Natural killer cell treated with Interleukin-12 subunit alpha and Interleukin-12 subunit beta and Interleukin-15 and Interleukin-18, amount 100 ng/mL, for 72 hours (primary cell): ENCODE data around the gene RIMBP2. TPM values are rescaled to one million over a fixed set of nuclear protein-coding genes. Genes with fewer than 3 reads are reported as not detected.

Experiments
- ATAC-seq, 2 donors: fragments of 150-1000 bp; cut with Tn5 transposase in 1 of 2; sonication (Bioruptor Pico), chemical (Tn5 transposase) in 1 of 2; 2 replicates each; pipeline ENCODE4 v1.10.0; 2021
- DNase-seq: peaks from one replicate; pipeline ENCODE4 v3.0.0; 2022; ENCODE audit warnings: low spot score
- H3K27ac Mint-ChIP-seq, 2 donors: 1 replicate in 1 of 2; 2 replicates in 1 of 2; pipeline ENCODE4 v1.8.0; 2022; ENCODE audit warnings: mixed read lengths in 2 of 2, mild to moderate bottlenecking in 1 of 2, moderate library complexity in 1 of 2
- H3K27me3 Mint-ChIP-seq, 2 donors: 1 replicate in 1 of 2; 2 replicates in 1 of 2; pipeline ENCODE4 v1.8.0; 2022; ENCODE audit warnings: mixed read lengths in 2 of 2
- H3K36me3 Mint-ChIP-seq: one replicate; pipeline ENCODE4 v1.8.0; 2022; ENCODE audit warnings: mixed read lengths
- H3K4me1 Mint-ChIP-seq, 2 donors: 1 replicate in 1 of 2; 2 replicates in 1 of 2; pipeline ENCODE4 v1.8.0; 2022; ENCODE audit warnings: low read depth in 2 of 2, mixed read lengths in 2 of 2, mild to moderate bottlenecking in 1 of 2
- H3K4me3 Mint-ChIP-seq: one replicate; pipeline ENCODE4 v1.8.0; 2022; ENCODE audit warnings: mixed read lengths
- H3K9me3 Mint-ChIP-seq: 2 replicates; pipeline ENCODE4 v1.8.0; 2022; ENCODE audit warnings: mixed read lengths
- total RNA-seq, 2 donors: library from RNA; stranded (reverse); gene quantifications; one replicate each; pipeline ENCODE4 v1.2.3, GENCODE V29; 2022

The RIMBP2 gene
- total RNA-seq, 2 donors from 2014 or later = not detected

DNA sequence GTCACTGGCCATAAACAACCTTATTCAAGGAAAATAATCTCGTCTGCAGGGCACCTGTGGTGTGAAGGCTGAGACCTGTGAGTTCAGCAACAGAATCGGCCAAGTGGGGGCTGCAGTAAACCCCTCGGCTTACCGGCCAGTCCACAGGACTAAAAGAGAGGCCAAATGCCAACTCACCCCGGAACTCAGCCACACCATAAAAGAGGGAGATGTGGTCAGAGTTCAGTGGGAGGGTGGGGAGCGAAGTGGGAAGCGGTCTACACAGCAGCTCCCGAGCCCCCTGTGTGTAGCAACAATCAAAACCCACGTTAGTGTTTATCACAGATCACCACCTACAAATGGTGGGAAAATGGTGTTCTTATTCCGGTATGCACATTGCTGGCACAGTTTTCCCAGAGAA is 225.4 kb downstream of the RIMBP2 start:
- no peaks in the 10 kb centered on the region for H3K4me1 Mint-ChIP-seq
- H3K27me3 Mint-ChIP-seq = peaks cover 3 to 5% of the 10 kb centered on the region in 2 donors
- no peak overlapping the region for H3K27ac Mint-ChIP-seq
- no peaks in the 10 kb centered on the region for H3K36me3 Mint-ChIP-seq
- no peak for DNase-seq
- no peak for ATAC-seq
- no peak overlapping the region for H3K4me3 Mint-ChIP-seq
- no peaks in the 10 kb centered on the region for H3K9me3 Mint-ChIP-seq

- Mint-ChIP-seq H3K27ac (no peak overlapping the region), H3K4me1 (no peaks in the 10 kb centered on the region), H3K27me3 (peaks cover 0 to 3% of the 10 kb centered on the region in 2 donors), H3K36me3 (no peaks in the 10 kb centered on the region), H3K9me3 (no peaks in the 10 kb centered on the region), H3K4me3 (no peak overlapping the region)
- no peak for DNase-seq
- peak in 1 of 2 donors; percentile 12 for ATAC-seq
Measured at GRCh38 chr12:130489293-130489692, 226.8 kb downstream of the RIMBP2 start.

DNA sequence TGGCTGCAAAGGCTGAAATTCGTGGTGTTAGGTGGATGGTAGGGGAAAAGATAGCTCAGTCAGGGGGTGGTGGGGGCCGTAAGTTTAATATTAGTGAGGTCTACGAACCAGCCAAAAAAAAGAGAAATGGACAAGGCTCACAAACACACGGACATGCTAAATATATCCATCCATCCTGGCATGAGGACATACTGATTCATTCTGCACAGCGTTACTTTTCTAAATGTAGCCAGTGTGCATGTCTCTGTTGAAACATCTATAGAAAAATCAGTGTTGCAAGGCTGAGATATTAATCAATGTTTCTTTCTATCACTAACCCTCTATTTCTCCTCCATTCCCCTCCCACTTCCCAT is 227.8 kb downstream of the RIMBP2 start:
- peaks cover 0 to 3% of the 10 kb centered on the region in 2 donors for H3K27me3 Mint-ChIP-seq
- no peak overlapping the region for H3K4me3 Mint-ChIP-seq

GRCh38 chr12:130487636-130488357 is 228.3 kb downstream of the RIMBP2 start:
- Mint-ChIP-seq H3K27ac (no peak overlapping the region), H3K27me3 (peaks cover 0 to 3% of the 10 kb centered on the region in 2 donors), H3K4me3 (no peak overlapping the region), H3K4me1 (no peaks in the 10 kb centered on the region), H3K9me3 (no peaks in the 10 kb centered on the region), H3K36me3 (no peaks in the 10 kb centered on the region)
- no peak for DNase-seq
- ATAC-seq = no peak

More for the DNA sequence above, 227.8 kb downstream of the RIMBP2 start:
- no peaks in the 10 kb centered on the region for H3K9me3 Mint-ChIP-seq
- ATAC-seq = no peak
- no peak overlapping the region for H3K27ac Mint-ChIP-seq
- DNase-seq = no peak
- no peaks in the 10 kb centered on the region for H3K36me3 Mint-ChIP-seq
- no peaks in the 10 kb centered on the region for H3K4me1 Mint-ChIP-seq

DNA sequence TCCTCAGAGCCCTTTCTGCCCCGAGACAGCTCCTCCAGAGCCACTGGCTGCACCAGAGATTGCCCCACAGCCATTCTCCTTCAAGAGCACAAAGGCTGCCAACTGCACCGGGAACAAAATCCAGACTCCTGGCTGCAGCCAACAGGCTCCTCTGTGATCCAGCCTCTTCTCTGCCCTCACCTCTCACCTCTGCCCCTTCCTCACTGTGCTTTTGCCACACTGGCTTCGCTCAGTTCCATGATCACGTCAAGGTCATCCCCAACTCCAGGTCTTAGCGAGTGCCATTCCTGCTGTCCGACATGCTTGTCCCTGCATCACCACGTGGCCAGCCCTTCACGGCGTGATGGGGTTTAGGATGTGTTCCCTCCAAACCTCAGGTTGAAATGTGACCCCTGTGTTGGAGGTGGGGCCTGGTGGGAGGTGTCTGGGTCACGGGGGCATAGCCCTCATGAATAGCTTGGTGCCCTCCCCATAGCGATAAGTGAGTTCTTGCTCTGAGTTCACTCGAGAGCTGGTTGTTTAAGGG is 229.1 kb downstream of the RIMBP2 start:
- ATAC-seq (peak in 1 of 2 donors; percentile 8), DNase-seq (no peak)
- Mint-ChIP-seq H3K4me1 (no peaks in the 10 kb centered on the region), H3K27ac (no peak overlapping the region), H3K4me3 (no peak overlapping the region), H3K9me3 (no peaks in the 10 kb centered on the region), H3K27me3 (peaks cover 0 to 3% of the 10 kb centered on the region in 2 donors), H3K36me3 (no peaks in the 10 kb centered on the region)

DNA sequence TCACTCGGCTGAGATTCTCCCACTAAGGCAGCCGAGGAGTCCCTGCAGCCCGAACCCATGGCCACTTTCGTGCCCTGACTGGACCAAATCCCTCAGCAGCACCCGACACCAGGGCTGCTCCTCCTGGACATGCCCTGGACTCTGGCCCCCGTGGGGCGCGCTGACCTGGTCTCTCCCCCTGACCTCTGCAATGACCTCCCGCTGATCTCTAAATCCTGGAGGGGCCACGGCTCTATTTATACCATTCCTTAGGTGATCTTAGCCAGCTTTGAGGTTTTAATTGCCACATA is 230.0 kb downstream of the RIMBP2 start:
- H3K4me3 Mint-ChIP-seq = no peak overlapping the region
- peaks cover 0 to 3% of the 10 kb centered on the region in 2 donors for H3K27me3 Mint-ChIP-seq
- H3K27ac Mint-ChIP-seq = no peak overlapping the region
- no peaks in the 10 kb centered on the region for H3K36me3 Mint-ChIP-seq
- no peaks in the 10 kb centered on the region for H3K4me1 Mint-ChIP-seq
- DNase-seq (no peak), ATAC-seq (no peak)
- H3K9me3 Mint-ChIP-seq = no peaks in the 10 kb centered on the region

GRCh38 chr12:130485291-130486145 is 230.6 kb downstream of the RIMBP2 start:
- Mint-ChIP-seq H3K4me1 (no peaks in the 10 kb centered on the region), H3K27me3 (peaks cover 0 to 6% of the 10 kb centered on the region in 2 donors), H3K27ac (no peak overlapping the region), H3K36me3 (no peaks in the 10 kb centered on the region), H3K4me3 (no peak overlapping the region), H3K9me3 (no peaks in the 10 kb centered on the region)
- DNase-seq (no peak), ATAC-seq (no peak)

- DNase-seq (no peak), ATAC-seq (no peak)
- no peak overlapping the region for H3K27ac Mint-ChIP-seq
- no peaks in the 10 kb centered on the region for H3K36me3 Mint-ChIP-seq
- H3K9me3 Mint-ChIP-seq = no peaks in the 10 kb centered on the region
- no peaks in the 10 kb centered on the region for H3K4me1 Mint-ChIP-seq
- no peak overlapping the region for H3K4me3 Mint-ChIP-seq
- peaks cover 0 to 6% of the 10 kb centered on the region in 2 donors for H3K27me3 Mint-ChIP-seq
Measured at GRCh38 chr12:130484221-130484620, 231.9 kb downstream of the RIMBP2 start.

DNA sequence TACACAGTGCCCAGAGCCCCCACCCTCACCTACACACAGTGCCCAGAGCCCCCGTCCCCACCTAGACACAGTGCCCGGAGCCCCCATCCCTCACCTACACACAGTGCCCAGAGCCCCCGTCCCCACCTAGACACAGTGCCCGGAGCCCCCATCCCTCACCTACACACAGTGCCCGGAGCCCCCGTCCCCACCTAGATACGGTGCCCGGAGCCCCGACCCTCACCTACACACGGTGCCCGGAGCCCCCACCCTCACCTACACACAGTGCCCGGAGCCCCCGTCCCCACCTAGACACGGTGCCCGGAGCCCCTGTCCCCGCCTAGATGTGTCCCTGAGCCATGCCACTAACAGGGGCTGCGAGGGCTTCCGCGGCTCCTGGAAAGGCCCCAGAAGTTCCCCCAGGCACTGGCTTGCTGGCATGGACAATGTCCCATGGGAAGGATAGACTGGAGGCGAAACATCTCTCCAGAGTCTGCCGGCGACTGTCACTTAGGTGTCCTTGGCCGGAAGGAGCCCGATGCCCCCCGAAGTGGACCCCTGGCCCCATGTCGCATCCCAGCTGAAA is 232.4 kb downstream of the RIMBP2 start:
- Mint-ChIP-seq H3K4me1 (no peaks in the 10 kb centered on the region), H3K4me3 (no peak overlapping the region), H3K27me3 (peaks cover 0 to 4% of the 10 kb centered on the region in 2 donors), H3K9me3 (no peaks in the 10 kb centered on the region), H3K27ac (no peak overlapping the region), H3K36me3 (no peaks in the 10 kb centered on the region)
- ATAC-seq = no peak
- no peak for DNase-seq

GRCh38 chr12:130482448-130482847 is 233.7 kb downstream of the RIMBP2 start:
- Mint-ChIP-seq H3K9me3 (no peaks in the 10 kb centered on the region), H3K27ac (no peak overlapping the region), H3K4me1 (no peaks in the 10 kb centered on the region), H3K27me3 (peaks cover 0 to 3% of the 10 kb centered on the region in 2 donors), H3K4me3 (no peak overlapping the region), H3K36me3 (no peaks in the 10 kb centered on the region)
- ATAC-seq = no peak
- DNase-seq = no peak

- Mint-ChIP-seq H3K4me3 (no peak overlapping the region), H3K9me3 (no peaks in the 10 kb centered on the region), H3K36me3 (no peaks in the 10 kb centered on the region), H3K4me1 (no peaks in the 10 kb centered on the region), H3K27ac (no peak overlapping the region), H3K27me3 (peaks cover 0 to 3% of the 10 kb centered on the region in 2 donors)
- ATAC-seq = no peak
- DNase-seq = no peak
Measured at GRCh38 chr12:130481392-130481879, 234.7 kb downstream of the RIMBP2 start.

- DNase-seq = no peak
- no peaks in the 10 kb centered on the region for H3K4me1 Mint-ChIP-seq
- no peak for ATAC-seq
- H3K36me3 Mint-ChIP-seq = no peaks in the 10 kb centered on the region
- H3K27me3 Mint-ChIP-seq = peaks cover 0 to 3% of the 10 kb centered on the region in 2 donors
- no peak overlapping the region for H3K27ac Mint-ChIP-seq
- H3K4me3 Mint-ChIP-seq = no peak overlapping the region
- H3K9me3 Mint-ChIP-seq = no peaks in the 10 kb centered on the region
Measured at GRCh38 chr12:130480887-130481286, 235.2 kb downstream of the RIMBP2 start.

DNA sequence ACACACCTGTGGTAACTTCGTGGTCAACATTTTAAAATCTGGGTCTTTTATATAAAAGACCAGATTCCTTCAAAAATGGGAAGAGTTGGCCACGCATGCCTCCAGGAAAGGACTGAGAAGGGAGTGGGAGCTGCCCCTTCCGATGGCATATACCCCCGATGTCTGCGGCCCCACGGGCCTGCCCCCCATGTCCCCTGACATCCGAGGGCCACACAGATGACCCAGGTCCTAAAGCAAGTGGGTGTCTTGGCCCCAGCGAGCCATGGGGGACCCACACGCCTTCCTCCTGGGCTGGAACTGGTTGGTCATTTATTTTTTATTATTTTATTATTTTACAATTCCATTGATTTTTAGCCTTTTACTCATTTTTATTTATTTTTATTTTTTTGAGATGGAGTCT is 235.9 kb downstream of the RIMBP2 start:
- Mint-ChIP-seq H3K4me1 (no peaks in the 10 kb centered on the region), H3K27ac (no peak overlapping the region), H3K36me3 (no peaks in the 10 kb centered on the region), H3K4me3 (no peak overlapping the region), H3K27me3 (peaks cover 0 to 3% of the 10 kb centered on the region in 2 donors), H3K9me3 (no peaks in the 10 kb centered on the region)
- no peak for DNase-seq
- no peak for ATAC-seq
